Trophoblast cell (in vitro differentiated cells and primary cell): ENCODE results near the gene AIP.

Source experiments
- DNase-seq, 2 donors: peaks; one replicate each; pipeline ENCODE4 v3.0.0-alpha.2; 2016
- H2AFZ ChIP-seq: 2 replicates; pipeline ENCODE4 v1.6.1; 2013; ENCODE audit warnings: low read length, moderate library complexity, mild to moderate bottlenecking; ENCODE audit not compliant: insufficient read depth, poor library complexity
- H2AK5ac ChIP-seq: 2 replicates; pipeline ENCODE4 v1.6.1; 2013; ENCODE audit warnings: mild to moderate bottlenecking, low read length
- H2BK120ac ChIP-seq: 2 replicates; pipeline ENCODE4 v1.6.1; 2013; ENCODE audit warnings: low read length, mild to moderate bottlenecking, moderate library complexity; ENCODE audit not compliant: insufficient read depth, poor library complexity
- H2BK12ac ChIP-seq: 2 replicates; pipeline ENCODE4 v1.6.1; 2013; ENCODE audit warnings: mild to moderate bottlenecking, low read length, moderate library complexity
- H2BK5ac ChIP-seq: 2 replicates; pipeline ENCODE4 v1.6.1; 2013; ENCODE audit warnings: low read length, low read depth, moderate library complexity, mild to moderate bottlenecking; ENCODE audit not compliant: poor library complexity
- H3K14ac ChIP-seq: 2 replicates; pipeline ENCODE4 v1.6.1; 2013; ENCODE audit warnings: mild to moderate bottlenecking, low read length
- H3K18ac ChIP-seq: 2 replicates; pipeline ENCODE4 v1.6.1; 2013; ENCODE audit warnings: mild to moderate bottlenecking, low read length
- H3K23ac ChIP-seq: 2 replicates; pipeline ENCODE4 v1.6.1; 2013; ENCODE audit warnings: low read length
- H3K27ac ChIP-seq: 2 replicates; pipeline ENCODE4 v1.5.1; 2013; ENCODE audit warnings: low read depth, mild to moderate bottlenecking, inconsistent platforms, low read length, moderate library complexity
- H3K27me3 ChIP-seq: 2 replicates; pipeline ENCODE4 v1.6.1; 2013; ENCODE audit warnings: inconsistent platforms, mild to moderate bottlenecking, low read length, moderate library complexity; ENCODE audit not compliant: insufficient read depth
- H3K36me3 ChIP-seq, 2 experiments: 1 replicate in 1 of 2; 2 replicates in 1 of 2; pipeline ENCODE4 v1.6.1; 2013; ENCODE audit warnings: low read length in 2 of 2, mild to moderate bottlenecking in 2 of 2, moderate library complexity in 1 of 2; ENCODE audit not compliant: insufficient read depth in 2 of 2, control insufficient read depth in 1 of 2
- H3K4ac ChIP-seq: 2 replicates; pipeline ENCODE4 v1.6.1; 2013; ENCODE audit warnings: low read depth, mild to moderate bottlenecking, low read length, moderate library complexity
- H3K4me1 ChIP-seq, 2 experiments: 1 replicate in 1 of 2; 2 replicates in 1 of 2; pipeline ENCODE4 v1.6.1; 2013; ENCODE audit warnings: low read length in 2 of 2, mild to moderate bottlenecking in 2 of 2, moderate library complexity in 1 of 2; ENCODE audit not compliant: insufficient read depth in 2 of 2, control insufficient read depth in 1 of 2
- H3K4me2 ChIP-seq: 2 replicates; pipeline ENCODE4 v1.6.1; 2013; ENCODE audit warnings: inconsistent platforms, mild to moderate bottlenecking, low read length, moderate library complexity
- H3K4me3 ChIP-seq: 2 replicates; pipeline ENCODE4 v1.5.1; 2013; ENCODE audit warnings: mild to moderate bottlenecking, low read depth, low read length, inconsistent platforms
- H3K79me1 ChIP-seq: one replicate; pipeline ENCODE4 v1.6.1; 2013; ENCODE audit warnings: low read length
- H3K79me2 ChIP-seq: 2 replicates; pipeline ENCODE4 v1.6.1; 2013; ENCODE audit warnings: low read length, mild to moderate bottlenecking; ENCODE audit not compliant: control insufficient read depth, insufficient read depth, poor library complexity
- H3K9ac ChIP-seq: 2 replicates; pipeline ENCODE4 v1.6.1; 2013; ENCODE audit warnings: mild to moderate bottlenecking, low read length
- H3K9me3 ChIP-seq: 2 replicates; pipeline ENCODE4 v1.6.1; 2013; ENCODE audit warnings: low read depth, mild to moderate bottlenecking, control low read depth, inconsistent platforms, low read length; ENCODE audit not compliant: insufficient read depth
- H4K12ac ChIP-seq: 2 replicates; pipeline ENCODE4 v1.6.1; 2013; ENCODE audit warnings: low read depth, mild to moderate bottlenecking, low read length, moderate library complexity
- H4K8ac ChIP-seq: 2 replicates; pipeline ENCODE4 v1.6.1; 2013; ENCODE audit warnings: low read depth, mild to moderate bottlenecking, low read length, moderate library complexity
- H4K91ac ChIP-seq: one replicate; pipeline ENCODE4 v1.6.1; 2013; ENCODE audit warnings: low read depth, mild to moderate bottlenecking, low read length, moderate library complexity
- WGBS: extraction: QIAGEN DNeasy Blood & Tissue Kit; methylation state at CpG from one replicate; pipeline ENCODE4 v1.1.7; 2013; ENCODE audit warnings: missing lambda C conversion rate; ENCODE audit not compliant: insufficient read length, insufficient coverage; ENCODE audit errors: extremely low coverage; 5-methylcytosine and 5-hydroxymethylcytosine counted together

Gene AIP

GRCh38 chr11:67493548-67494370 lies 10.9 kb downstream of the AIP start:
- no peak overlapping the region for H3K23ac ChIP-seq
- no peak overlapping the region for H2BK120ac ChIP-seq
- no CpG with 5 or more reads among the region's 65 CpGs for WGBS
- no peak overlapping the region for H3K27ac ChIP-seq
- no peaks in the 10 kb centered on the region for H3K79me1 ChIP-seq
- H3K4me1 ChIP-seq, result no peaks in the 10 kb centered on the region
- H3K9ac ChIP-seq, result no peak overlapping the region
- H3K27me3 ChIP-seq, result no peaks in the 10 kb centered on the region
- no peaks in the 10 kb centered on the region for H3K9me3 ChIP-seq
- H2BK12ac ChIP-seq, result no peak overlapping the region
- H3K79me2 ChIP-seq, result no peaks in the 10 kb centered on the region
- peaks cover 94 to 96% of the 10 kb centered on the region in 2 experiments for H3K36me3 ChIP-seq
- DNase-seq, result no peak
- no peak overlapping the region for H3K18ac ChIP-seq
- no peak overlapping the region for H4K91ac ChIP-seq
- H3K4me2 ChIP-seq, result no peak overlapping the region
- no peak overlapping the region for H2AK5ac ChIP-seq
- no peak overlapping the region for H3K4ac ChIP-seq
- H2AFZ ChIP-seq, result no peak overlapping the region
- H2BK5ac ChIP-seq, result no peak overlapping the region
- no peak overlapping the region for H4K12ac ChIP-seq
- H3K4me3 ChIP-seq, result no peak overlapping the region
- no peak overlapping the region for H4K8ac ChIP-seq
- H3K14ac ChIP-seq, result no peak overlapping the region

GRCh38 chr11:67494371-67495233 lies 11.8 kb downstream of the AIP start:
- Histone ChIP-seq H3K4ac (no peak overlapping the region), H3K4me2 (no peak overlapping the region), H3K9me3 (no peaks in the 10 kb centered on the region), H3K14ac (no peak overlapping the region), H2BK12ac (no peak overlapping the region), H3K79me1 (no peaks in the 10 kb centered on the region), H3K9ac (no peak overlapping the region), H3K27ac (no peak overlapping the region), H2BK120ac (no peak overlapping the region), H3K18ac (no peak overlapping the region), H3K23ac (no peak overlapping the region), H3K36me3 (peaks cover 93 to 95% of the 10 kb centered on the region in 2 experiments), H4K91ac (no peak overlapping the region), H2AFZ (no peak overlapping the region), H2BK5ac (no peak overlapping the region), H2AK5ac (no peak overlapping the region), H3K79me2 (no peaks in the 10 kb centered on the region), H3K4me1 (no peaks in the 10 kb centered on the region), H3K27me3 (no peaks in the 10 kb centered on the region), H4K8ac (no peak overlapping the region), H3K4me3 (no peak overlapping the region), H4K12ac (no peak overlapping the region)
- WGBS, result no CpG with 5 or more reads among the region's 59 CpGs
- no peak for DNase-seq

- Histone ChIP-seq H2AFZ (no peak overlapping the region), H3K9me3 (no peaks in the 10 kb centered on the region), H4K8ac (no peak overlapping the region), H2BK5ac (no peak overlapping the region), H3K14ac (no peak overlapping the region), H3K4ac (no peak overlapping the region), H3K27ac (no peak overlapping the region), H2AK5ac (no peak overlapping the region), H4K12ac (no peak overlapping the region), H3K23ac (no peak overlapping the region), H3K9ac (no peak overlapping the region), H2BK120ac (no peak overlapping the region), H3K79me1 (no peaks in the 10 kb centered on the region), H3K4me1 (no peaks in the 10 kb centered on the region), H3K4me2 (no peak overlapping the region), H4K91ac (no peak overlapping the region), H3K18ac (no peak overlapping the region), H3K27me3 (no peaks in the 10 kb centered on the region), H3K4me3 (no peak overlapping the region), H3K79me2 (no peaks in the 10 kb centered on the region), H2BK12ac (no peak overlapping the region), H3K36me3 (peaks cover 93 to 96% of the 10 kb centered on the region in 2 experiments)
- DNase-seq, result no peak
- no CpG with 5 or more reads among the region's 16 CpGs for WGBS
Measured at GRCh38 chr11:67495234-67496005, 12.6 kb downstream of the AIP start.

GRCh38 chr11:67496113-67496512 lies 13.3 kb downstream of the AIP start:
- no peak overlapping the region for H3K14ac ChIP-seq
- H2AFZ ChIP-seq, result no peak overlapping the region
- H4K8ac ChIP-seq, result no peak overlapping the region
- H3K4me3 ChIP-seq, result no peak overlapping the region
- no peak overlapping the region for H3K27ac ChIP-seq
- no CpG with 5 or more reads among the region's 12 CpGs for WGBS
- H3K9me3 ChIP-seq, result no peaks in the 10 kb centered on the region
- H3K79me1 ChIP-seq, result no peaks in the 10 kb centered on the region
- DNase-seq, result no peak
- no peak overlapping the region for H3K4me2 ChIP-seq
- no peaks in the 10 kb centered on the region for H3K4me1 ChIP-seq
- H4K12ac ChIP-seq, result no peak overlapping the region
- no peak overlapping the region for H3K9ac ChIP-seq
- no peak overlapping the region for H2AK5ac ChIP-seq
- H3K27me3 ChIP-seq, result no peaks in the 10 kb centered on the region
- H3K4ac ChIP-seq, result no peak overlapping the region
- no peak overlapping the region for H3K23ac ChIP-seq
- no peak overlapping the region for H3K18ac ChIP-seq
- H3K36me3 ChIP-seq, result peaks cover 88 to 91% of the 10 kb centered on the region in 2 experiments
- H4K91ac ChIP-seq, result no peak overlapping the region
- H3K79me2 ChIP-seq, result no peaks in the 10 kb centered on the region
- no peak overlapping the region for H2BK12ac ChIP-seq
- H2BK120ac ChIP-seq, result no peak overlapping the region
- no peak overlapping the region for H2BK5ac ChIP-seq
